GM19238 (cell line): Measurements from ENCODE around the gene PSMD12.
"Not testable (repeated sequence)": the region's sequence is repeated elsewhere in the genome, so short reads cannot be mapped to it uniquely, and the experiment has no call there.

ENCODE experiments used
- DNase-seq: peaks from one replicate; pipeline ENCODE4 v3.0.0; 2011; ENCODE audit warnings: low spot score; ENCODE audit not compliant: insufficient read length

Gene PSMD12

DNA sequence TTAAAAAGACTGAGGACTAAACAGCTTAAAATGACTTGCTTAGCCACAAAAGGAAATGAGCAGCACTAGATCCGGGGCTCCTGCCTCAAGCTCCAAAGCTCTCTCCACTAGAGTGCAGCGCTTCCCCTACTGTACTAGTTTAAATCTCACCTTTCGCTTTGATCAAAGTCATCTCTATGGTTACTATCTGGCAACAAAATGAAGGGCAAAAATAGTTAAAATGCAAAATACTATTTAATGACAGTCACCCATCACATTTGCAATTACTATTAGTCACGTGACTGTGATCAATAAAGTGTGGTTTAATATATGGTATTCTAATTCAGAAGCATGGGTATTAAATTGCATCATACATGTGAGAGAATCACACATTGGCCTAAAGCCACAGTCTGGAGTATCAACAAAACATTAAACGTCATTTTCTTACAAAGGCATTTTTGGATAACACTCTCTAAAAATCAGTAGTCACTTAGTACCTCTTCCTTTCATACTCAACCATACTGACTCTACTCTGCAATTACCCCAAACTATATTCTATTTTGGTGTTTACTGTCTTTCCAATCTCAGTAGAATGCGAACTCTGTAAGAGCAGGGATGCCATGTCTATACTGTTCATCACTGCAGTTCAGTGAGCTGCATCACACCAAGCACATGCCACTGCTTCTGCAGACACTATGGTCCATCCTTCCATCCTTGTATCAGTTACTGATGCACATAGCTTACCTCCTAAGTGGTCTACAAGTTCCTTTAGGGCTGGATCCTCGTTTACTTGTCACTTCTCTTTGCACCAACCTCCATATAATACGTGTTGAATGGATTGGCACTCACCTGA, 6.2 kb downstream of the PSMD12 start:
- DNase-seq = no peak

- no peak for DNase-seq
Observed at GRCh38 chr17:67358612-67359011, 7.8 kb downstream of the PSMD12 start.

DNA sequence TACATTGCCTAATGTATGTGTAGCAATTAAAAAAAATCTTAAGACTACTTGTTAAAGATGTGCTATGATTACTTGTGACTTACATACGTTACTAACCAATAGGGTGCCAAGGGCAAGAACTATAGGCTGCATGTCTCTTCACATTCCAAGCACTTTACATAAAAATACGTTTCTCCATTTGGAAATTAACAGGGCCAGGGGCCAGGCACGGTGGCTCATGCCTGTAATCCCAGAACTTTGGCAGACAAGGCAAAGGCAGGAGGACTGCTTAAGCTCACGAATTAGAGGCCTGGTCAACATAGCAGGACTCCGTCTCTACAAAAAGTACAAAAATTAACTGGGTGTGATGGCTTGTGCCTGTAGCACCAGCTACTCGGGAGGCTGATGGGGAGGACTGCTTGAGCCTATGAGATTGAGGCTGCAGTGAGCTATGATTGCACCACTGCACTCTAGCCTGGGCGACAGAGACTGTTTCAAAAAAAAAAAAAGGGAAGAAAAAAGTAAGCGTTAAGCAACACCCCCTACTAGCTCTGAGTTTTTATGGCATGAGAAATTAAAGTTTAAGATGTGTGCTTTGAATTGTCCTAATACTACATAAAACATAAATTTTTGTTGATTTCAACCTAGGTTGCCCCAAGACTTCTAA, 12.3 kb downstream of the PSMD12 start:
- DNase-seq = no peak

- no peak for DNase-seq
Observed at GRCh38 chr17:67353161-67353560, 13.2 kb downstream of the PSMD12 start.

DNA sequence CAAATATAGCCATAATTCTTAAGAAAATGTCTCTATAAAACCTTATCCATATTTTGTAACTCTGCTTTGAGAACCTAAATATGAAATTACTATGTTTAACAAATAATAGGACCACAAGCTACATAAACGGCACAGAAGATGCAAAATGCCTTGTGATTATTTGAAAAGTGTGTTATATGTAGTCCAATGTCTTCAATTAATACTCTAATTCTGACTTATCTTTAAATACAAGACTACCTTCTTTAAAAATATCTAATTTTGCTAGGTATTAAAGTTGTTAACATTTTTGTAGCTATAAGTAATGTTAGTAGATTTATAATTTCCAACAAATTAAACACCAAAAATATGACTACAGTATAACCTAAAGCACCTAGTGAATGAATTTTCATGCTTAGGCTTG, 17.0 kb downstream of the PSMD12 start:
- no peak for DNase-seq

- DNase-seq = no peak
Observed at GRCh38 chr17:67347826-67348225, 18.6 kb downstream of the PSMD12 start.

DNA sequence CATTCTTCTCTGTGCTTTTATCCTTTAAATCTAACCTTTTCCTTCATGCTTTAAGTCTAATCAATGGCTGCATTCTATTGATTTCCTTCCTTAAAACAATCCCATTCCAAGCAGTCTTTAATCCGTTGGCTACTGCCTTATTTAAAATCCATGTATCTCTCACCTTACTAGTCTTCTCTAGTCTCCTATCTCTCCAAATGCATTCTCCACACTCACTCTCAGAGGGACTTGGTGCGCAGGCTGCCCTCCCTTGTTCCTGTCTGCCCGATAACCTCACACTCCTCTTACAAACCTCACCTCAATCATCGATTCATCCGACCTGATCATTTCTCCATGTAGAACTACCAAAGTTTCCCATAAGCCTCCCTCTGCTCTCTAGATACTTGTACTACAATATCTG, 23.1 kb downstream of the PSMD12 start:
- DNase-seq = no peak

GRCh38 chr17:67338353-67338752, 28.0 kb downstream of the PSMD12 start:
- not testable (repeated sequence) for DNase-seq

- no peak for DNase-seq
Observed at GRCh38 chr17:67336859-67337258, 29.5 kb downstream of the PSMD12 start.

GRCh38 chr17:67335245-67335835, 31.0 kb downstream of the PSMD12 start:
- no peak for DNase-seq

- DNase-seq = not testable (repeated sequence)
Observed at GRCh38 chr17:67332162-67332508, 34.2 kb downstream of the PSMD12 start.

- DNase-seq = not testable (repeated sequence)
Observed at GRCh38 chr17:67331381-67332161, 34.8 kb downstream of the PSMD12 start.

- DNase-seq = no peak
Observed at GRCh38 chr17:67328026-67328425, 38.4 kb downstream of the PSMD12 start.

DNA sequence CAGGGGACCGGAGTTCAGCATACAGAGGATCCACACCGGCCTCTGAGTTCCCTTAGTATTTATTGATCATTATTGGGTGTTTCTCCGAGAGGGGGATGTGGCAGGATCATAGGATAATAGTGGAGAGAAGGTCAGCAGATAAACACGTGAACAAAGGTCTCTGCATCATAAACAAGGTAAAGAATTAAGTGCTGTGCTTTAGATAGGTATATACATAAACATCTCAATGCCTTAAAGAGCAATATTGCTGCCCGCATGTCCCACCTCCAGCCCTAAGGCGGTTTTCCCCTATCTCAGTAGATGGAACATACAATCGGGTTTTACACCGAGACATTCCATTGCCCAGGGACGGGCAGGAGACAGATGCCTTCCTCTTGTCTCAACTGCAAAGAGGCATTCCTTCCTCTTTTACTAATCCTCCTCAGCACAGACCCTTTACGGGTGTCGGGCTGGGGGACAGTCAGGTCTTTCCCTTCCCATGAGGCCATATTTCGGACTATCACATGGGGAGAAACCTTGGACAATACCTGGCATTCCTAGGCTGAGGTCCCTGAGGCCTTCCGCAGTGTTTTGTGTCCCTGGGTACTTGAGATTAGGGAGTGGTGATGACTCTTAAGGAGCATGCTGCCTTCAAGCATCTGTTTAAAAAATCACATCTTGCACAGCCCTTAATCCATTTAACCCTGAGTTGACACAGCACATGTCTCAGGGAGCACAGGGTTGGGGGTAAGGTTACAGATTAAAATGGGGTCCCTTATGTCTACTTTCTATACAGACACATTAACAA, 39.2 kb downstream of the PSMD12 start:
- not testable (repeated sequence) for DNase-seq

DNA sequence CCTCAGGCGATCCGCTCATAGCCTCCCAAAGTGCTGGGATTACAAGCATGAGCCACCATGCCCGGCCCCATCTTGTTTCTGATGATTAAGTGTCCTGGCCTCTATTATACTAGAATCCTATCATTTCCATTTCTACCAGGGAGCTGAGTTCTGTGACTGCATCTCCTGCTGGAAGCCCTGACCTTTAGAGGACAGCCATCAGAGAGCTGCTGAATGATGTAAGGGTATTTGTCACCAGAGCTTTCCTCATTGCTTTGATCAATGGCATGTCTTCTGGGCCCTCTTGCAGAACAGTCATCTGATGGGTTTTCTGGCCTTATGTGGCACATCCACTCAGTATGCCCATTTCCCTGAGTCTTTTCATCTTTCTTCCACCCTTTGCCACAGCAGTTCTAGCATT, 39.9 kb downstream of the PSMD12 start:
- no peak for DNase-seq

GRCh38 chr17:67324330-67324729, 42.0 kb downstream of the PSMD12 start:
- no peak for DNase-seq

DNA sequence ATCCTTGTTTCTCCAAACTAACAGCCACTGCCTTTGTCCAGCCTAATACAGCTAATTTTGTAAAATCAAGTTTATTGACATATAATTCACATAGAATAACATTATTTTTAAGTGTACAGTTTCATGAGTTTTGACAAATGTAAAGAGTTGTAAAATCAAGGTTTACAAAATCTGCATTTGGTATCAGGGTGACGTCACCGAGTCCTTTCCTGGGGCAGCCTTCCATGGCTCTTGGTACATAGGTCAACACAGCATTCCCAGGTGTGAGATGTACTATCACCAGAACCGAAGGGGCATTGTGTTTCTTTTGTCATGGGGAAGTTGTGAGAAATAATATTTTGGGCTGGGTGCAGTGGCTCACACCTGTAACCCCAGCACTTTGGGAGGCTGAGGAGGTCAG, 42.9 kb downstream of the PSMD12 start:
- no peak for DNase-seq

- no peak for DNase-seq
Observed at GRCh38 chr17:67322042-67322787, 44.2 kb downstream of the PSMD12 start.

GRCh38 chr17:67321486-67321885, 44.9 kb downstream of the PSMD12 start:
- not testable (repeated sequence) for DNase-seq

- DNase-seq = no peak
Observed at GRCh38 chr17:67316781-67317180, 49.6 kb downstream of the PSMD12 start.
